GM10847 (cell line): ENCODE measurements around the gene RBBP8.

Source experiments
- POLR2A ChIP-seq: IDR thresholded peaks from 2 replicates; pipeline ENCODE4 v1.6.1; 2011; ENCODE audit not compliant: insufficient read length; ENCODE audit errors: extremely low read depth

The RBBP8 gene

GRCh38 chr18:23032030-23032582 is 99.0 kb downstream of the RBBP8 start:
- TF ChIP-seq POLR2A = no peak

DNA sequence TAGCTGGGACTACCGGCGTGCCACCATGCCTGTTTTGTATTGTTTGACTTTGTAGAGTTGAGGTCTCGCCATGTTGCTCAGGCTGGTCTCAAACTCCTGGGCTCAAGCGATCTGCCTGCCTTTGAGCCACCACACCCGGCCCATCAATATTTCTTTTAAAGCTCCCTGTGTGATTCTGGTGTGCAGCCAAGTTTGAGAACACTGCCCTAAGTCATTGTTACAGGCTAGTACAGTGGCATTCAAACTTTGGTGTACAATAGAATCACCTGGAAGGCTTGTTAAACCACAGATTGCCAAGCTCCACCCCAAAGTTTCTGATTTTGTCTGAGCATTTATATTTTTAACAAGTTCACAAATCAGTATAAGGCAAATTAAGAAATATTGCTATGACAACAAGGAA is 99.9 kb downstream of the RBBP8 start:
- no peak for TF ChIP-seq POLR2A

DNA sequence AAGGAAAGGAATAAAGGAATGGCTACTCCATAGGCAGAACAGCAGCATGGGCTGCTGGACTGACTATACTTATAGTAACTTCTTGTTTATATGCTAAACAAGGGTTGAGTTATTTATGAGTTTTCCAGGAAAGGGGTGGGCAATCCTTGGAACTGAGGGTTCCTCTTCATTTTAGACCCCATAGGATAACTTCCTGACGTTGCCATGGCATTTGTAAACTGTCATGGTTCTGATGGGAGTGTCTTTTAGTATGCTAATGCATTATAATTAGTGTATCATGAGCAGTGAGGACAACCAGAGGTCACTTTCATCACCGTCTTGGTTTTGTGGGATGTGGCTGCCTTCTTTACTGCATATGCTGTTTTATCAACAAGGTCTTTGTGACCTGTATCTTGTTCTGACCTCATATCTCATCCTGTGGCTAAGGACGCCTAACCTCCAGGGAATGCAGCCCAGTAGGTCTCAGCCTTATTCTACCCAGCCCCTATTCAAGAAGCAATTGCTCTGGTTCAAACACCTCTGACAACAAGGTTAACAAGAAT is 103.6 kb downstream of the RBBP8 start:
- TF ChIP-seq POLR2A = no peak

- no peak for TF ChIP-seq POLR2A
These were observed 104.5 kb downstream of the RBBP8 start for GRCh38 chr18:23037646-23038045.

DNA sequence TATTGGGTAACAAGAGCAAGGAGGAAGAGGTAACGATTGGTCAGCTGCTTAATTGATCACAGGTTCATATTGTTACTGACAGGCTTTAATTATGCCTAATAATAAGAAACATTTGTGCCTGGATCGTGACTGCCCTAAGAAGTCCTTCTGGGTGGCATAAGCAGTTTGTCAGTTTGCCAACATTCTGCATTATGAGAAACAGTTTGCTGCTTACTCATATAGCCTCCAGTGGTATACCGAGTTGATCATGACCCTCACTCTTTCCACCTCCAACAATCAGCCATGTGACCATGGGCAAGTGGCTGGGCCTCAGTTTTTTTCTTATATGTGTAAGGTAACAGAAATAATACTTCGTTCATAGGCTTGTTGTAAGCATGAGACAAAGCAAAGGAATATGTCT is 105.6 kb downstream of the RBBP8 start:
- TF ChIP-seq POLR2A = no peak

DNA sequence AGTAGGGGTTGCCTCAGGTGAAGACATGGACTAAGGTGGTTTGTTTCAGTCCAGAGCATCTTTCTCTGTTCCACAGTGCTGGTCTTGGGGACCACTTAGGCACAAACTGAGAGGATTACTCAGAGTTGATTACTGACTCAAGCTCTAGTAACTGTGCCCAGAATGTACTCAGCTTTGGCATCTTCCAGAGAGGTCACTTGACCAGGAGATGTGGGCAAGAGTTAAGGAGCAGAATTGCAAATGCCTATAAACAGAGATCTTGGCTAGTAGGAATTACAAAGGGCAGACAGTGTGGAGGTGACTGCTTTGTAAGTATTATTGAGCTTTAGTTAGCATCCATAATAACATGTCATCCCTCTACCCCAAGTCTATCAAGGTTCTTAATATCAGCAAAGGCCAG is 109.0 kb downstream of the RBBP8 start:
- no peak for TF ChIP-seq POLR2A

DNA sequence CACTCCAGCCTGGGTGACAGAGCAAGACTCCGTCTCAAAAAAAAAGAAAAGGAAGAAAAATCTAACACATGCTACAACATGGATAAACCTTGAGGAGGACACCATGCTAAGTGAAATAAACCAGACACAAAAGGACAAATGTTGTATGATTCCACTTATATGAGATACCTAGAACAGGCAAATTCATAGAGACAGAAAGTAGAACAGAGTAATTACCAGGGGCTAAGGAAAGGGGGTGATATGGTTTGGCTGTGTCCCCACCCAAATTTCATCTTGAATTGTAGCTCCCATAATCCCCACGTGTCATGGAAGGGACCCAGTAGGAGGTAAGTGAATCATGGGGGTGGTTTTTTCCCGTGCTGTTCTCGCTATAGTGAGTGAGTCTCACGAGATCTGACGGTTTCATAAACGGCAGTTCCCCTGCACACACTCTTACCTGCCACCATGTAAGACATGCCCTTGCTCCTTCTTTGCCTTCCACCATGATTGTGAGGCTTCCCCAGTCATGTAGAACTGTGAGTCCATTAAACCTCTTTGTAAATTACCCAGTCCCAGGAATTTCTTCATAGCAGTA is 110.8 kb downstream of the RBBP8 start:
- no peak for TF ChIP-seq POLR2A

- no peak for TF ChIP-seq POLR2A
These were observed 116.7 kb downstream of the RBBP8 start for GRCh38 chr18:23049698-23050373.

- TF ChIP-seq POLR2A = no peak
These were observed 120.8 kb downstream of the RBBP8 start for GRCh38 chr18:23053776-23054457.

GRCh38 chr18:23054553-23054952 is 121.4 kb downstream of the RBBP8 start:
- TF ChIP-seq POLR2A = no peak

- TF ChIP-seq POLR2A = no peak
These were observed 123.2 kb downstream of the RBBP8 start for GRCh38 chr18:23056315-23056714.

DNA sequence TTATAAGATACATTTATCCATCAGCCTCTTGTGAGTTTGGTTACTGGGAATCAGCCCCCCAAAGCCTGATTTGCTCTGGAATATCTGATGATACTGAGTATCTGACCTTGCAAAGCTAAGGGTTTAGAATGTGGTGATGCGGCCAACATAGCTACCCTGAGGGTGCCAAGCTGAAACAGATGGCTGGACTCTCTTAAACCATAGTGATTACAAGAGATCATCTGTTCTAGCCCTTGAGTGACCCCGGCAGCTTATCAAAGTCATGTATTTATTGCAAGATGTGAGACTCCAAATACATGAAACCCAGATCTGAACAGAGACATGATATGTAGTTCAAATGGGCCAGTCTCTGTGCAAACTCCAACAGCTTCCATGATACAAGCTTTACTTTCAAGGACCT is 124.0 kb downstream of the RBBP8 start:
- no peak for TF ChIP-seq POLR2A

GRCh38 chr18:23058746-23059415 is 125.8 kb downstream of the RBBP8 start:
- TF ChIP-seq POLR2A = no peak

DNA sequence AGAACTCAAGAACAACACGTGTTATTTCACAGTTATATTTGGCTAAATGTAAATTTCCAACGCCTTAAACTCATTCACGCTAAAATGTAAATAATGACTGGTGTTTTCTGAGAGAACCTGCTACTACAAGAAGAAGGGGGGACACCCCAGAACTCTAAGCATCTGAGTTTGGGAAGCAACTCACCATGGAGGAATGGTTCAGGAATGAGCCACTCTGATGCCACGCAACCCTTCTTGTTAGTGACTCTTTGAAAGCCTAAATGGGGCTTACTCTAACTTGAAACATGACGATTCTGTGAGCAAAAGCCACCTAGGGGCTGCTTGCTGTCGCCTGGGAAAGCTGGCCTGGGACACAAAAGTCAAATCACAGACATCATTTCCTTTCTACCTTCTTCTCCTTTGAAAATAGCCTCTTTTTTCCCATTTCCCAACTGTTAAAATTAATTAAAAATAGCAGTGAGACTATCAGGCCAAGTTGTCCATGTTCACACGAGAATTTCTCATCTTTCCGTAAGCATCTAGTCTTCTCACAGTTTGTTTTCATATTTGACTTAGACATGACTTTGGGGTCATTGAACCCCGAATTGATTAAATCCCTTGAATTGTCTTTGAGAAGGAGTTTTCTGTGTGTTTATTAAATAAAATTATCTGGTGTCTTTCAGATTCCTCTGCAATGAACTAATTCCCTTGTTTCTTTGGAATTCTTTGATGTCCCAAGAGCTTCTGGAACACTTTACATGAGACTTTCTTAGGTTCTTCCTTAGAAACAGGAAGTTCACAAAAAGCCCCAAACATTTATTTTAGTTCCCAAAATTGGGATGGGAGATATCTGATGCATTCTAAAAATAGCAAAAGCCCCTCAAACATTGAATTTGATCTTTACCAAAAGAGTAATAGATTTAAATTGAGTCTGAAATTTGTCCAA is 126.7 kb downstream of the RBBP8 start:
- no peak for TF ChIP-seq POLR2A

DNA sequence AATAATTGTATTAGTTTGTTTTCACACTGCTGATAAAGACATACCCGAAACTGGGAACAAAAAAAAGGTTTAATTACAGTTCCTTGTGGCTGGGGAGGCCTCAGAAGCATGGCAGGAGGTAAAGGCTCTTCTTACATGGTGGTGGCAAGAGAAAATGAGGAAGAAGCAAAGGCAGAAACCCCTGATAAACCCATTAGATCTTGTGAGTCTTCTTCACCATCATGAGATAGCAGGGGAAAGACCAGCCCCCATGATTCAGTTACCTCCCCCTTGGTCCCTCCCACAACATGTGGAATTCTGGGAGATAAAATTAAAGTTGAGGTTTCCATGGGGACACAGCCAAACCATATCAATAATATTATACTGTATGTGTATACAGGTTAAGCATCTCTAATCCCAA is 128.9 kb downstream of the RBBP8 start:
- no peak for TF ChIP-seq POLR2A

GRCh38 chr18:23063502-23063901 is 130.4 kb downstream of the RBBP8 start:
- TF ChIP-seq POLR2A = no peak
